Transverse colon (tissue), 4 donors: ENCODE measurements around the gene ADD3.

Experiments
- EP300 ChIP-seq: sonication (generic); formaldehyde crosslinking; IDR thresholded peaks from one replicate; pipeline ENCODE4 v1.6.1; 2017; ENCODE audit warnings: antibody characterized with exemption, low read depth
- POLR2A ChIP-seq: fragments of 450-650 bp; IDR thresholded peaks from one replicate; pipeline ENCODE4 v1.6.1; 2016; ENCODE audit warnings: antibody characterized with exemption, mild to moderate bottlenecking, moderate library complexity
- POLR2AphosphoS5 ChIP-seq, 3 donors: sonication (generic); formaldehyde crosslinking; IDR thresholded peaks; one replicate each; pipeline ENCODE4 v1.6.1; 2016; ENCODE audit warnings: antibody characterized with exemption in 3 of 3
- TF ChIP-seq, protein P1 (sequence below), 5 experiments: fragments of 200-600 bp in 3 of 5; fragments of 450-650 bp in 2 of 5; sonication (generic) in 3 of 5; IDR thresholded peaks; 1 replicate in 2 of 5; 2 replicates in 3 of 5; pipeline ENCODE4 v1.5.1; 2016 to 2017; ENCODE audit warnings: antibody characterized with exemption in 5 of 5, inconsistent platforms in 3 of 5, mild to moderate bottlenecking in 2 of 5, moderate library complexity in 1 of 5

GRCh38 chr10:110076559-110077318 is 69.0 kb downstream of the ADD3 start:
- TF ChIP-seq POLR2A (no peak), EP300 (no peak), POLR2AphosphoS5 (IDR thresholded peaks at IDR 0.05) (peak; percentile 32 to 81 (median 49))
- TF ChIP-seq, protein P1, sequence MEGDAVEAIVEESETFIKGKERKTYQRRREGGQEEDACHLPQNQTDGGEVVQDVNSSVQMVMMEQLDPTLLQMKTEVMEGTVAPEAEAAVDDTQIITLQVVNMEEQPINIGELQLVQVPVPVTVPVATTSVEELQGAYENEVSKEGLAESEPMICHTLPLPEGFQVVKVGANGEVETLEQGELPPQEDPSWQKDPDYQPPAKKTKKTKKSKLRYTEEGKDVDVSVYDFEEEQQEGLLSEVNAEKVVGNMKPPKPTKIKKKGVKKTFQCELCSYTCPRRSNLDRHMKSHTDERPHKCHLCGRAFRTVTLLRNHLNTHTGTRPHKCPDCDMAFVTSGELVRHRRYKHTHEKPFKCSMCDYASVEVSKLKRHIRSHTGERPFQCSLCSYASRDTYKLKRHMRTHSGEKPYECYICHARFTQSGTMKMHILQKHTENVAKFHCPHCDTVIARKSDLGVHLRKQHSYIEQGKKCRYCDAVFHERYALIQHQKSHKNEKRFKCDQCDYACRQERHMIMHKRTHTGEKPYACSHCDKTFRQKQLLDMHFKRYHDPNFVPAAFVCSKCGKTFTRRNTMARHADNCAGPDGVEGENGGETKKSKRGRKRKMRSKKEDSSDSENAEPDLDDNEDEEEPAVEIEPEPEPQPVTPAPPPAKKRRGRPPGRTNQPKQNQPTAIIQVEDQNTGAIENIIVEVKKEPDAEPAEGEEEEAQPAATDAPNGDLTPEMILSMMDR (IDR thresholded peaks at IDR 0.05) = no peak
